Mesenchymal stem cell (in vitro differentiated cells and primary cell): ENCODE results near the gene RAD51B.

ENCODE experiments used
- DNase-seq: peaks from one replicate; pipeline ENCODE4 v3.0.0-alpha.2; 2013
- H2AFZ ChIP-seq: one replicate; pipeline ENCODE4 v1.6.1; 2013; ENCODE audit warnings: low read depth, mild to moderate bottlenecking, control low read depth, inconsistent platforms, low read length, moderate library complexity
- H2AK5ac ChIP-seq: 2 replicates; pipeline ENCODE4 v1.6.1; 2013; ENCODE audit warnings: low read length, moderate library complexity, mild to moderate bottlenecking, inconsistent platforms; ENCODE audit not compliant: severe bottlenecking
- H2BK120ac ChIP-seq: one replicate; pipeline ENCODE4 v1.6.1; 2013; ENCODE audit warnings: low read depth, mild to moderate bottlenecking, inconsistent platforms, low read length, moderate library complexity
- H2BK12ac ChIP-seq, 2 experiments: one replicate each; pipeline ENCODE4 v1.6.1; 2013; ENCODE audit warnings: inconsistent platforms in 2 of 2, low read length in 2 of 2, mild to moderate bottlenecking in 2 of 2, moderate library complexity in 2 of 2, control low read depth in 1 of 2
- H2BK15ac ChIP-seq: one replicate; pipeline ENCODE4 v1.6.1; 2013; ENCODE audit warnings: mild to moderate bottlenecking, low read depth, inconsistent platforms; ENCODE audit not compliant: poor library complexity, severe bottlenecking
- H2BK5ac ChIP-seq: 2 replicates; pipeline ENCODE4 v1.6.1; 2013; ENCODE audit warnings: low read depth, mild to moderate bottlenecking, low read length, control low read depth, inconsistent platforms; ENCODE audit not compliant: poor library complexity, severe bottlenecking
- H3K14ac ChIP-seq, 2 experiments: one replicate each; pipeline ENCODE4 v1.6.1; 2013; ENCODE audit warnings: inconsistent platforms in 2 of 2, low read length in 2 of 2, control low read depth in 1 of 2, mild to moderate bottlenecking in 1 of 2, moderate library complexity in 1 of 2
- H3K18ac ChIP-seq, 2 experiments: one replicate each; pipeline ENCODE4 v1.6.1; 2013; ENCODE audit warnings: inconsistent platforms in 2 of 2, low read length in 2 of 2, control low read depth in 1 of 2, low read depth in 1 of 2, mild to moderate bottlenecking in 1 of 2
- H3K23ac ChIP-seq, 2 experiments: one replicate each; pipeline ENCODE4 v1.6.1; 2013; ENCODE audit warnings: inconsistent platforms in 2 of 2, low read length in 2 of 2, mild to moderate bottlenecking in 2 of 2, moderate library complexity in 2 of 2, control low read depth in 1 of 2
- H3K27ac ChIP-seq: 2 replicates; pipeline ENCODE4 v1.5.1; 2013; ENCODE audit warnings: mild to moderate bottlenecking, moderate library complexity, low read length, control low read depth, inconsistent platforms; ENCODE audit not compliant: poor library complexity, severe bottlenecking
- H3K27me3 ChIP-seq, 2 experiments: 2 replicates each; pipeline versions ENCODE4 v1.6.1 to v1.7.0; 2013; ENCODE audit warnings: low read length in 2 of 2, mild to moderate bottlenecking in 2 of 2, moderate library complexity in 2 of 2, control low read depth in 1 of 2, inconsistent platforms in 1 of 2; ENCODE audit not compliant: control insufficient read depth in 1 of 2, insufficient read depth in 1 of 2
- H3K36me3 ChIP-seq, 2 experiments: 2 replicates each; pipeline versions ENCODE4 v1.6.1 to v1.7.0; 2013; ENCODE audit warnings: low read length in 2 of 2, control low read depth in 1 of 2, inconsistent platforms in 1 of 2, low read depth in 1 of 2, mild to moderate bottlenecking in 1 of 2; ENCODE audit not compliant: insufficient read depth in 2 of 2, control insufficient read depth in 1 of 2
- H3K4ac ChIP-seq, 2 experiments: one replicate each; pipeline ENCODE4 v1.6.1; 2013; ENCODE audit warnings: inconsistent platforms in 2 of 2, low read length in 2 of 2, mild to moderate bottlenecking in 2 of 2, moderate library complexity in 2 of 2, control low read depth in 1 of 2, low read depth in 1 of 2
- H3K4me1 ChIP-seq: 2 replicates; pipeline ENCODE4 v1.6.1; 2013; ENCODE audit warnings: low read depth, low read length, control low read depth; ENCODE audit not compliant: control insufficient read depth, insufficient read depth
- H3K4me2 ChIP-seq: 2 replicates; pipeline ENCODE4 v1.6.1; 2013; ENCODE audit warnings: low read length, mild to moderate bottlenecking, inconsistent platforms; ENCODE audit not compliant: poor library complexity, severe bottlenecking
- H3K4me3 ChIP-seq, 2 experiments: 2 replicates each; pipeline versions ENCODE4 v1.5.1 to v1.7.0; 2013; ENCODE audit warnings: low read length in 2 of 2, mild to moderate bottlenecking in 2 of 2, control low read depth in 1 of 2, low read depth in 1 of 2; ENCODE audit not compliant: insufficient read depth in 1 of 2
- H3K79me1 ChIP-seq: replicated peaks from 2 replicates; pipeline ENCODE4 v1.6.1; 2013; ENCODE audit warnings: mild to moderate bottlenecking, control low read depth, low read length, inconsistent platforms; ENCODE audit not compliant: poor library complexity, severe bottlenecking
- H3K9ac ChIP-seq: 2 replicates; pipeline ENCODE4 v1.7.0; 2013; ENCODE audit warnings: mild to moderate bottlenecking, low read length, moderate library complexity
- H3K9me3 ChIP-seq: 2 replicates; pipeline ENCODE4 v1.7.0; 2013; ENCODE audit warnings: mild to moderate bottlenecking, low read length; ENCODE audit not compliant: control insufficient read depth
- H4K8ac ChIP-seq: one replicate; pipeline ENCODE4 v1.6.1; 2013; ENCODE audit warnings: inconsistent platforms, mild to moderate bottlenecking, low read length, moderate library complexity
- H4K91ac ChIP-seq: one replicate; pipeline ENCODE4 v1.6.1; 2013; ENCODE audit warnings: mild to moderate bottlenecking, low read length, inconsistent platforms
- WGBS: methylation state at CpG from one replicate; pipeline ENCODE4 v1.1.7; 2013; ENCODE audit warnings: mixed read lengths; 5-methylcytosine and 5-hydroxymethylcytosine counted together

RAD51B gene

GRCh38 chr14:68127166-68127565 lies 307.6 kb downstream of the RAD51B start:
- Histone ChIP-seq H2BK12ac (no peak overlapping the region), H3K4me1 (peaks cover 1% of the 10 kb centered on the region), H3K79me1 (no peaks in the 10 kb centered on the region), H2BK5ac (no peak overlapping the region), H3K14ac (no peak overlapping the region), H3K9ac (no peak overlapping the region), H3K4me3 (no peak overlapping the region), H2AFZ (no peak overlapping the region), H3K9me3 (no peaks in the 10 kb centered on the region), H3K4ac (no peak overlapping the region), H3K18ac (no peak overlapping the region), H3K4me2 (no peak overlapping the region), H2AK5ac (peak overlapping the region; percentile 92), H4K8ac (no peak overlapping the region), H2BK15ac (no peak overlapping the region), H2BK120ac (no peak overlapping the region), H4K91ac (no peak overlapping the region), H3K27ac (no peak overlapping the region), H3K36me3 (no peaks in the 10 kb centered on the region), H3K27me3 (no peaks in the 10 kb centered on the region), H3K23ac (no peak overlapping the region)
- DNase-seq: no peak
- WGBS: no CpG with 5 or more reads among the region's 2 CpGs

DNA sequence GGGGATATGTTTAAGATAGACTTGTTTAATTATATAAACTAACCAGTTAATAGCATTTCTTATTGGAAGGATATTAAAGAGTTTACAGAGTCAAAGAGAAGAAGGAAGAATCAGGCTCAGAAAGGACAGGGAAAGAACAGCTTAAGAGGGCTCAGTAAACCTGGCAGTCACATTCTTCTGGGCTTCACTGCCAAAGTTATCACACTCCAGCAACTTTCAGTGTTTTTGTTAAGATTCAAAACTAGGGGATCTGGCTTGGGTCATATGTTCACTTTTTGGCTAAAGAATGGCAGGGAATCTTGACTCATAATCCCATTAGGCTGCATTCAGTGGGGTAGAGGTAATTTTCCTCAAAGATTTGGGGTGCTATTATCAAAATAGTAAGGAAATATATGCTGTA lies 312.3 kb downstream of the RAD51B start:
- DNase-seq: no peak
- Histone ChIP-seq H3K36me3 (no peaks in the 10 kb centered on the region), H2AK5ac (no peak overlapping the region), H3K14ac (no peak overlapping the region), H2BK15ac (no peak overlapping the region), H2BK5ac (no peak overlapping the region), H3K9me3 (no peaks in the 10 kb centered on the region), H4K91ac (no peak overlapping the region), H3K27me3 (no peaks in the 10 kb centered on the region), H3K4me1 (peaks cover 2% of the 10 kb centered on the region), H3K4me3 (no peak overlapping the region), H3K79me1 (no peaks in the 10 kb centered on the region), H3K27ac (peak overlapping the region; percentile 13), H3K4ac (no peak overlapping the region), H3K9ac (peak overlapping the region; percentile 59), H3K23ac (no peak overlapping the region), H2BK120ac (no peak overlapping the region), H2BK12ac (no peak overlapping the region), H3K18ac (no peak overlapping the region), H3K4me2 (no peak overlapping the region), H2AFZ (no peak overlapping the region), H4K8ac (no peak overlapping the region)

DNA sequence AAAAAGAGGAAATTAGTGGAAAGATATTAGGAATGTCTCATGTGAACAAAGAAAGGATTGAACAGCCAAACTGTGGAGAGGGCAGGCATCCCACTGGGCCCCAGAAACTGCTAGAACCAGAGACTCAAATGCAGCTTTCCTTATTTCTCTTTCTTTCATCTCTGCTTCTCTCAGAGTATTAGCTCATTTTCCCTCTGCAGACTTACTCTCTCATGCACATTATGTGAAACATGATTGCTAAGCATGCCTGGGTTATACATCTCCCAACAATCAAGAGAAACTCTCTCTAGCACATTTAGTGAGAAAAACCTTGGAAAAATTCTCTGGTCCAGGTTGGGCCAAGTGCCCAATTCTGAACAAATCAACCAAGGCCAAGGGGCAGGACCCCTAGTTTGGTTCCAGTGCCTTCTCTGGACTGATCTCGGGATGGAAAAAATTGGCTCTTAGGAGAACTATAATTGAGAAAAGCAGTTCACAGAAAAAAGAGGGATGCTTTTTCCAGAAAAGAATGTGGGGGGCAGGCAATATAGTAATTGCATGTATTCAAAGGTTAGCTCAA lies 313.1 kb downstream of the RAD51B start:
- no peaks in the 10 kb centered on the region for H3K79me1 ChIP-seq
- peak overlapping the region; percentile 68 for H2BK120ac ChIP-seq
- H2BK15ac ChIP-seq: no peak overlapping the region
- no peak overlapping the region for H2AFZ ChIP-seq
- no peaks in the 10 kb centered on the region for H3K27me3 ChIP-seq
- no peak overlapping the region for H3K4ac ChIP-seq
- peaks cover 4% of the 10 kb centered on the region for H3K4me1 ChIP-seq
- 100% methylated on average over 1 of the region's 1 CpG for WGBS
- no peak for DNase-seq
- peak overlapping the region; percentile 77 for H2BK5ac ChIP-seq
- H4K8ac ChIP-seq: no peak overlapping the region
- peak overlapping the region; percentile 41 for H3K27ac ChIP-seq
- H4K91ac ChIP-seq: no peak overlapping the region
- no peak overlapping the region for H3K14ac ChIP-seq
- no peak overlapping the region for H3K4me2 ChIP-seq
- no peak overlapping the region for H3K18ac ChIP-seq
- no peaks in the 10 kb centered on the region for H3K36me3 ChIP-seq
- peak overlapping the region; percentile 70 for H2AK5ac ChIP-seq
- no peak overlapping the region for H3K4me3 ChIP-seq
- H3K23ac ChIP-seq: no peak overlapping the region
- H3K9ac ChIP-seq: peak overlapping the region; percentile 59
- no peak overlapping the region for H2BK12ac ChIP-seq
- no peaks in the 10 kb centered on the region for H3K9me3 ChIP-seq

DNA sequence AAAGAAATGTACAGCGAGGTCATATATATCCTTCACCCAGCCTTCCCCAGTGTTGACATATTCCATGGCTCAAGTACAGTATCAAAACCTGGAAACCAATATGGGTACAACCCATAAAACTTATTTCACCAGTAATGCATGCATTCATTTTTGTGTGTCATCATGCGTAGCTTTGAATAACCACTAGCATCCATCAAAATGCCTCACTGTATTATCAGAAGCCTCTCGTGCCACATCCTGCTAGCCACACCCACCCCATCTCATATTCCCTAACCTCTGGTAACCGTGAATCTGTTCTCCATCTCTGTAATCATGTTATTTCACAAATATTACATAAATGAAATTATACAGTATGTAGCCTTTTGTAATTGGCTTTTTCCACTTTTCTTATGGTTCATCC lies 314.3 kb downstream of the RAD51B start:
- H3K4ac ChIP-seq: no peak overlapping the region
- no peak overlapping the region for H2BK12ac ChIP-seq
- H4K91ac ChIP-seq: no peak overlapping the region
- no peaks in the 10 kb centered on the region for H3K36me3 ChIP-seq
- H3K4me1 ChIP-seq: peaks cover 3% of the 10 kb centered on the region
- H3K18ac ChIP-seq: peak overlapping the region in 1 of 2 experiments; percentile 33
- H2BK5ac ChIP-seq: no peak overlapping the region
- H3K9ac ChIP-seq: no peak overlapping the region
- no peak overlapping the region for H2BK15ac ChIP-seq
- H3K27ac ChIP-seq: no peak overlapping the region
- no peak overlapping the region for H3K4me3 ChIP-seq
- no peak overlapping the region for H4K8ac ChIP-seq
- no peaks in the 10 kb centered on the region for H3K27me3 ChIP-seq
- WGBS: 92% methylated on average over 3 of the region's 4 CpGs
- no peaks in the 10 kb centered on the region for H3K9me3 ChIP-seq
- H2AK5ac ChIP-seq: peak overlapping the region; percentile 97
- no peak overlapping the region for H2BK120ac ChIP-seq
- no peak overlapping the region for H3K14ac ChIP-seq
- H3K4me2 ChIP-seq: no peak overlapping the region
- H3K79me1 ChIP-seq: no peaks in the 10 kb centered on the region
- no peak overlapping the region for H3K23ac ChIP-seq
- H2AFZ ChIP-seq: no peak overlapping the region
- no peak for DNase-seq
